Naive thymus-derived CD4-positive, alpha-beta T cell (primary cell): ENCODE data around the gene MCL1. TPM values are rescaled to one million over a fixed set of nuclear protein-coding genes. Genes with fewer than 3 reads are reported as not detected.
"Not testable (repeated sequence)": the region's sequence is repeated elsewhere in the genome, so short reads cannot be mapped to it uniquely, and the experiment has no call there.

ENCODE experiments used
- ATAC-seq: fragments of 150-1000 bp; cut with Tn5 transposase; 2 replicates; pipeline ENCODE4 v1.10.0; 2021; ENCODE audit warnings: mild to moderate bottlenecking, moderate library complexity
- CTCF ChIA-PET: fragments of 350-600 bp; sonication (Branson Sonifier 250); formaldehyde crosslinking; loops from one replicate; lab custom pipeline; 2021; ENCODE audit warnings: antibody characterized with exemption; lab: Charles Lee
- POLR2A ChIA-PET: fragments of 350-600 bp; sonication (Branson Sonifier 250); formaldehyde crosslinking; loops from one replicate; lab custom pipeline; 2021; ENCODE audit warnings: antibody characterized with exemption, inconsistent platforms; lab: Charles Lee
- DNase-seq, 9 donors: peaks; one replicate each; pipeline versions ENCODE4 v3.0.0 to v3.0.0-alpha.2; 2020 to 2022; ENCODE audit warnings: mixed read lengths in 1 of 9
- H3K27ac ChIP-seq: one replicate; pipeline ENCODE4 v1.7.0; 2013; ENCODE audit warnings: mild to moderate bottlenecking, low read depth, low read length, moderate library complexity
- H3K27me3 ChIP-seq, 2 donors: one replicate each; pipeline ENCODE4 v1.7.0; 2013; ENCODE audit warnings: low read length in 2 of 2, mild to moderate bottlenecking in 2 of 2, moderate library complexity in 2 of 2; ENCODE audit not compliant: control insufficient read depth in 2 of 2, insufficient read depth in 2 of 2
- H3K36me3 ChIP-seq, 3 experiments: 1 replicate in 2 of 3; 2 replicates in 1 of 3; pipeline ENCODE4 v1.7.0; 2013; ENCODE audit warnings: low read length in 3 of 3, mild to moderate bottlenecking in 3 of 3, moderate library complexity in 1 of 3; ENCODE audit not compliant: insufficient read depth in 3 of 3, control insufficient read depth in 2 of 3
- H3K4me1 ChIP-seq, 2 donors: one replicate each; pipeline ENCODE4 v1.7.0; 2013; ENCODE audit warnings: low read length in 2 of 2, mild to moderate bottlenecking in 2 of 2, moderate library complexity in 1 of 2; ENCODE audit not compliant: control insufficient read depth in 2 of 2, insufficient read depth in 2 of 2
- H3K4me3 ChIP-seq: 2 replicates; pipeline ENCODE4 v1.7.0; 2013; ENCODE audit warnings: mild to moderate bottlenecking, low read length
- H3K9me3 ChIP-seq, 3 experiments: 1 replicate in 2 of 3; 2 replicates in 1 of 3; pipeline ENCODE4 v1.7.0; 2013; ENCODE audit warnings: low read length in 3 of 3; ENCODE audit not compliant: control insufficient read depth in 2 of 3
- H3K27ac Mint-ChIP-seq, 9 donors: one replicate each; pipeline ENCODE4 v1.8.0; 2020 to 2022; ENCODE audit warnings: mixed read lengths in 9 of 9, mild to moderate bottlenecking in 8 of 9, moderate library complexity in 5 of 9, inconsistent platforms in 2 of 9
- H3K27me3 Mint-ChIP-seq, 5 donors: one replicate each; pipeline ENCODE4 v1.8.0; 2021 to 2022; ENCODE audit warnings: mixed read lengths in 5 of 5, mild to moderate bottlenecking in 1 of 5
- H3K36me3 Mint-ChIP-seq, 5 donors: one replicate each; pipeline ENCODE4 v1.8.0; 2020 to 2022; ENCODE audit warnings: mixed read lengths in 5 of 5, mild to moderate bottlenecking in 3 of 5, inconsistent platforms in 1 of 5
- H3K4me1 Mint-ChIP-seq, 7 donors: one replicate each; pipeline ENCODE4 v1.8.0; 2020 to 2022; ENCODE audit warnings: mixed read lengths in 7 of 7, mild to moderate bottlenecking in 3 of 7, inconsistent platforms in 1 of 7
- H3K4me3 Mint-ChIP-seq, 10 donors: one replicate each; pipeline ENCODE4 v1.8.0; 2020 to 2022; ENCODE audit warnings: mild to moderate bottlenecking in 10 of 10, mixed read lengths in 10 of 10, moderate library complexity in 6 of 10, inconsistent platforms in 2 of 10
- H3K9me3 Mint-ChIP-seq, 11 donors: one replicate each; pipeline ENCODE4 v1.8.0; 2020 to 2022; ENCODE audit warnings: mixed read lengths in 11 of 11, mild to moderate bottlenecking in 4 of 11, inconsistent platforms in 1 of 11, moderate library complexity in 1 of 11
- intact Hi-C, 2 donors: fragments of 100-400 bp; cut with micrococcal nuclease; formaldehyde crosslinking; loops; one replicate each; pipeline ENCODE4 v1.15.1; 2023
- polyA plus RNA-seq, 2 donors: library from polyadenylated mRNA; unstranded; fragments of 300-500 nt; fragmentation: Illumina TruSeq; gene quantifications; one replicate each; pipeline ENCODE4 v1.2.3, GENCODE V29; 2021
- total RNA-seq, 6 experiments: library from RNA in 5 of 6; stranded (reverse) in 5 of 6; gene quantifications; 1 replicate in 5 of 6; 2 replicates in 1 of 6; pipeline ENCODE4 v1.2.3 and lab custom pipeline; 2021 to 2026

MCL1 gene
- total and polyA plus RNA-seq, 7 experiments from 2014 or later, result 171 to 1,400 (median 314) TPM

DNA sequence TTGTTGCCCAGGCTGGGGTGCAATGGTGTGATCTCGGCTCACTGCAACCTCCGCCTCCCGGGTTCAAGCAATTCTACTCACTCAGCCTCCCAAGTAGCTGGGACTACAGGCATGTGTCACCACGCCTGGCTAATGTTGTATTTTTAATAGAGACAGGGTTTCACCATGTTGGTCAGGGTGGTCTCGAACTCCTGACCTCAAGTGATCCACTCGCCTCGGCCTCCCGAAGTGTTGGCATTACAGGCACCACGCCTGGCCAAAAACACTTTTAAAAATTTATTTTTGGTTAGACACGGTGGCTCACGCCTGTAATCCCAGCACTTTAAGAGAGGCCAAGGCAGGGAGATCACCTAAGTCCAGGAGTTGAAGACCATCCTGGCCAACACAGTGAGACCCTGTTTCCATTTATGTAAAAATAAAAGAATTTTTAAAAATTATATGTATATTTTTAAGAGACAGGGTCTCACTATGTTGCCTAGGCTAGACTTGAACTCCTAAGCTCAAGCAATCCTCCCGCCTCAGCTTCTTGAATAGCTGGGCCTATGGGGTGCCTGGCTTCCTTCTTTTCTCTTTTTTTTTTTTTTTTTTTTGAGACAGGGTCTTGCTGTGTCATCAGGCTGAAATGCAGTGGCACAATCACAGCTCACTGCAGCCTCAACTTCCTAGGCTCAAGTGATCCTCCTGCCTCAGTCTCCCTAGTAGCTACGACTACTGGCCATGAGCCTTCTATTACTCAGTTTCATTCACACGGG, 14.0 kb downstream of the MCL1 start:
- intact Hi-C loops, result loop anchor here (5.0 to 10.0 kb wide), 3 partner anchors 201 to 492 kb away; partner anchors contain the start of genes CDC42SE1 (in 1 of the 2), CERS2 (in 1 of the 2) and RPRD2 (in 1 of the 2)
- Histone ChIP-seq H3K4me3 (peak overlapping the region; percentile 95), H3K27ac (peak overlapping the region; percentile 97), H3K4me1 (peaks cover 74 to 84% of the 10 kb centered on the region in 2 donors)
- Mint-ChIP-seq H3K27ac (peak overlapping the region; percentile 97 to 100 (median 98)), H3K36me3 (peaks cover 0 to 25% (median 5%) of the 10 kb centered on the region in 5 donors), H3K4me1 (peaks cover 40 to 85% (median 79%) of the 10 kb centered on the region in 7 donors), H3K4me3 (peak overlapping the region; percentile 64 to 99 (median 93))
- H3K27me3 ChIP-seq, H3K36me3 ChIP-seq, ATAC-seq, DNase-seq, H3K27me3 Mint-ChIP-seq, H3K9me3 Mint-ChIP-seq, H3K9me3 ChIP-seq: not testable (repeated sequence)
- ChIA-PET POLR2A (interaction anchor here (0.6 to 13.8 kb wide), 12 partner anchors 13 to 1197 kb away, joined by 3 to 1237 read pairs (median 4); partner anchors contain the start of genes ENSA, GOLPH3L, MCL1 and RPRD2), CTCF (interaction anchor here (11.5 to 13.2 kb wide), 2 partner anchors 12 to 53 kb away, joined by 272 to 300 read pairs; partner anchors contain the start of gene MCL1)

DNA sequence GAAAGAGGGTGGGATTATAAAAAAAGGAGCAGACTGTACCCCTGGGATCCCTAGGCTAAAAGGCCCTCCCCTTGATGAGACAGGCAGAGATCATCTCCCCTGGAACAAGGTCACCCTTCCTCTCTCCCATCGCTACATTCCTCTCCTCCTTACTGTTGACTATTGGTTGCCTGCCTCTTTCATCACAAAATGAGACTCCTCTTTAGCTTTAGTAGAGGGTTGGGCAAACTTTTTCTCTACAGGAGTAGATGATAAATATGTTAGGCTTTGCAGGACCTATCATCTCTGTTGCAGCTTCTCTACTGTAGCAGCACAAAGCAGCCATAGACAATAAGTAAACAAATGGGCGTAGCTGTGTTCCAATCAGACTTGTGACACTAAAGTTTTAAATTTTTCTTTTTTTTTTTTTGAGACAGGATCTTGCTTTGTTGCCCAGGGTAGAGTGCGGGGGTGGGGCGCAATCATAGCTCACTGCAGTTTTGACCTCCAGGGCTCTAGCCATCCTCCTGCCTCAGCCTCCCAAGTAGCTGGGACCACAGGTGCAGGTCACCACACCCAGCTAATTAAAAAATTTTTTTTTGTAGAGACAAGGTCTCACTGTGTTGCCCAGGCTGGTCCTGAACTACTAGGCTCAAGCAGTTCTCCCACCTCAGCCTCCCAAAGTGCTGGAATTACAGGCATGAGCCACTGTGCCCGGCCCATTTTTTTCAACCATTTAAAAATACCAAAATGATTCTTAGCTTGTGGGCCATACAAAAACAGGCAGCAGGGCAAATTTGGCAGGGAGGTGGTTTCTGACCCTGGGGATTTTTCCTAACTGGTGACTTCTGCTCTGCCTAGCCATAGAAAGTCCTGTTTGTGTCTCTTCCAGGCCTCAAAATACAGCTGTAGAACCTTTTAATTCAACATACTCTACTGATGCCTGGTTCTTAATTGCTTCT, 15.1 kb downstream of the MCL1 start:
- POLR2A ChIA-PET, result interaction anchor here (0.6 to 13.8 kb wide), 17 partner anchors 13 to 592 kb away, joined by 3 to 1237 read pairs (median 4); partner anchors contain the start of genes CERS2, CTSS, ENSA and FALEC
- Mint-ChIP-seq H3K4me1 (peaks cover 35 to 81% (median 74%) of the 10 kb centered on the region in 7 donors), H3K27ac (peak overlapping the region; percentile 94 to 100 (median 98)), H3K36me3 (peaks cover 0 to 17% (median 3%) of the 10 kb centered on the region in 5 donors), H3K4me3 (peak overlapping the region; percentile 87 to 99 (median 97)), H3K9me3 (peaks cover 0 to 2% (median 0%) of the 10 kb centered on the region in 11 donors), H3K27me3 (no peaks in the 10 kb centered on the region)
- H3K27me3 ChIP-seq, result no peaks in the 10 kb centered on the region
- CTCF ChIA-PET, result interaction anchor here (1.5 to 13.2 kb wide), 4 partner anchors 13 to 592 kb away, joined by 5 to 300 read pairs (median 164); partner anchors contain the start of genes ENSA, MCL1 and TNFAIP8L2
- peak in 6 of 9 donors; percentile 40 to 66 (median 48) for DNase-seq
- peaks cover 68 to 78% of the 10 kb centered on the region in 2 donors for H3K4me1 ChIP-seq
- peak overlapping the region; percentile 95 for H3K4me3 ChIP-seq
- intact Hi-C loops, result loop anchor here (5.0 to 10.0 kb wide), 10 partner anchors 77 to 493 kb away; partner anchors contain the start of genes ARNT (in 1 of the 2), CDC42SE1 (in 1 of the 2), CERS2 (in 1 of the 2) and CTSS (in 1 of the 2)
- ATAC-seq, result no peak
- peak overlapping the region; percentile 97 for H3K27ac ChIP-seq
- H3K36me3 ChIP-seq, result no peaks in the 10 kb centered on the region
- no peaks in the 10 kb centered on the region for H3K9me3 ChIP-seq

DNA sequence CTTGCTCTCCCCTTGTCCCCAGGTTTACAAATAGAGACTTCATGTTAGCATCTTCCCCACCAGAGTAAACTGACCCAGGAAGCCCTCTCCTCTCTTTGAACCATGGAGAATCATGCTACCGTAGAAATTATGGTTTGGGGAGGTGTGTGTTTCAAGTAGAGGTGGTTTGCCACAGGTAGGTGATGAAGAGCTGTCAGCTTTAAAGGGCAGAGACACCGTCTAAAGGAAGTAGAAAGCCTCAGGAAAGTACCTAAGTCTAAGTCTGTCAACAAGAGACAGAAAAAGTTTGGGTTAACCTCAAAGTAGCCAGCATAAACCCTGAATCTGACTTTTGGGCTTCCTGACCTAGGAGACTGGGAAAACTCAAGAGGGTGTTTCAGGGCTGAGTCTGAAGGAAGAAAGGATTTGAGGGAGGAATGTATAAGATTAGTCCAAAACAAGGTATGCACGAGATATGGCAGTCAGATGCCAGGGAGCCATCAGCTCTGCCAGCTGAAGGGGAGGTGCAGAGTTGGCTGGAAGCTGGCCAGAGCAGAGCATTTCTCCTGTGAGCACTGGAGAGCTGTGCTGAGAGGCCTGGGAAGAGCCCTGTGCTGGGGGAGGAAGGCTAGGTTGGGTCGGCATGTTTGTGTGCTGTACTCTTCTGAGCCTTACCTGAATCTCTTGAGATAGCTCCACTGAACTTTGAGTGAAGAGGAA, 15.9 kb downstream of the MCL1 start:
- Histone ChIP-seq H3K36me3 (no peaks in the 10 kb centered on the region), H3K9me3 (no peaks in the 10 kb centered on the region), H3K4me3 (peak overlapping the region; percentile 95), H3K27ac (peak overlapping the region; percentile 97), H3K4me1 (peaks cover 60 to 70% of the 10 kb centered on the region in 2 donors), H3K27me3 (no peaks in the 10 kb centered on the region)
- Mint-ChIP-seq H3K27ac (peak overlapping the region; percentile 94 to 100 (median 98)), H3K27me3 (no peaks in the 10 kb centered on the region), H3K36me3 (peaks cover 0 to 12% (median 0%) of the 10 kb centered on the region in 5 donors), H3K9me3 (peaks cover 0 to 2% (median 0%) of the 10 kb centered on the region in 11 donors), H3K4me3 (peak overlapping the region; percentile 87 to 99 (median 97)), H3K4me1 (peaks cover 30 to 74% (median 65%) of the 10 kb centered on the region in 7 donors)
- ChIA-PET POLR2A (interaction anchor here (0.6 to 13.8 kb wide), 17 partner anchors 12 to 676 kb away, joined by 3 to 1237 read pairs (median 4); partner anchors contain the start of genes CERS2, CTSS, ENSA and FALEC), CTCF (interaction anchor here (0.5 to 13.2 kb wide), 9 partner anchors 14 to 593 kb away, joined by 3 to 300 read pairs (median 4); partner anchors contain the start of genes ENSA, FALEC, MCL1 and TNFAIP8L2)
- DNase-seq (peak in 7 of 9 donors; percentile 64 to 87 (median 82)), ATAC-seq (peak; percentile 59)
- intact Hi-C loops, result loop anchor here (1.0 to 10.0 kb wide), 13 partner anchors 10 to 494 kb away; partner anchors contain the start of genes ARNT (in 1 of the 2), CDC42SE1 (in 1 of the 2), CERS2 (in 1 of the 2) and CTSS (in 1 of the 2)

- DNase-seq, result peak in 8 of 9 donors; percentile 55 to 82 (median 66)
- H3K27me3 ChIP-seq, result no peaks in the 10 kb centered on the region
- H3K4me1 ChIP-seq, result peaks cover 52 to 64% of the 10 kb centered on the region in 2 donors
- peak overlapping the region; percentile 97 for H3K27ac ChIP-seq
- peaks cover 0 to 2% (median 0%) of the 10 kb centered on the region in 11 donors for H3K9me3 Mint-ChIP-seq
- H3K27me3 Mint-ChIP-seq, result no peaks in the 10 kb centered on the region
- POLR2A ChIA-PET, result interaction anchor here (0.8 to 13.8 kb wide), 12 partner anchors 11 to 675 kb away, joined by 3 to 1237 read pairs (median 7); partner anchors contain the start of genes CTSS, ENSA, FALEC and GOLPH3L
- peaks cover 26 to 66% (median 58%) of the 10 kb centered on the region in 7 donors for H3K4me1 Mint-ChIP-seq
- H3K36me3 Mint-ChIP-seq, result peaks cover 0 to 12% (median 0%) of the 10 kb centered on the region in 5 donors
- H3K36me3 ChIP-seq, result no peaks in the 10 kb centered on the region
- peak; percentile 23 for ATAC-seq
- H3K4me3 Mint-ChIP-seq, result peak overlapping the region; percentile 87 to 99 (median 97)
- peak overlapping the region; percentile 95 for H3K4me3 ChIP-seq
- no peaks in the 10 kb centered on the region for H3K9me3 ChIP-seq
- intact Hi-C loops, result loop anchor here (1.0 to 10.0 kb wide), 14 partner anchors 11 to 495 kb away; partner anchors contain the start of genes ARNT (in 1 of the 2), CDC42SE1 (in 1 of the 2), CERS2 (in 1 of the 2) and CTSS (in 1 of the 2)
- peak overlapping the region; percentile 94 to 100 (median 98) for H3K27ac Mint-ChIP-seq
- CTCF ChIA-PET, result interaction anchor here (0.5 to 13.2 kb wide), 11 partner anchors 11 to 594 kb away, joined by 3 to 300 read pairs (median 4); partner anchors contain the start of genes ENSA, FALEC, MCL1 and TNFAIP8L2
Measured at GRCh38 chr1:150562446-150563339, 16.7 kb downstream of the MCL1 start.
